Measurements from ENCODE around the gene ZNF292. TPM values are rescaled to one million over a fixed set of nuclear protein-coding genes. Genes with fewer than 3 reads are reported as not detected.

ZNF292 gene
- total and polyA plus RNA-seq, 2 donors (not counting 1 experiment from before 2014, with no cell fraction given), result 10.1 to 84.1 TPM

DNA sequence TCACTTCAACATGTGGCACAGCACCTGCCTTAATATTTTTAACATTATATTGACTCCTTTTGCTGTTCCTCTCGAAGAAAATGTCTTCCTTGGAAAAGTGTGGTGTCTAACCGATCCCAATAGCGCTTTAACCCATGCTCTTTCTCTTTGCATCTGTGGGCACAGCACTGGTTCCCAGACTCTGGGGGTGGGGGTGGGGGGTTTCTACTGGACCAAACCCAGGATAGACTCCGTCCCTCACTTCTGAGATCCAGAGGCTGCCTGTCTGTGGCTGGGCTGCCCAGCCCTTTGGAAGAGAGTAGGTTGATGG lies 3.9 kb upstream of the ZNF292 start:
- peak overlapping the region in 4 of 5 experiments; percentile 57 to 82 (median 66) for H3K4me3 ChIP-seq (ENCODE audit: control extremely low read depth in 1 of 5, extremely low read depth in 1 of 5, insufficient read depth in 1 of 5, low read depth in 2 of 5, low read length in 4 of 5)
- H4K20me1 ChIP-seq (ENCODE audit: control insufficient read depth, insufficient read depth, low read length, poor library complexity, severe bottlenecking), result no peaks in the 10 kb centered on the region
- ChIA-PET CTCF (no interaction called here), POLR2A (no interaction called here)
- peaks cover 53% of the 10 kb centered on the region for H3K79me2 ChIP-seq (ENCODE audit: control insufficient read depth, insufficient read depth, low read length)
- WGBS (ENCODE audit: insufficient coverage), result 44% methylated on average over 2 of the region's 4 CpGs
- H2AFZ ChIP-seq (ENCODE audit: insufficient read depth, low read depth, low read length, poor library complexity, severe bottlenecking), result peak overlapping the region; percentile 100
- Mint-ChIP-seq H3K9me3 (ENCODE audit: insufficient read depth) (no peaks in the 10 kb centered on the region), H3K27ac (peak overlapping the region; percentile 97), H3K4me3 (peak overlapping the region; percentile 96), H3K4me1 (peaks cover 35% of the 10 kb centered on the region), H3K27me3 (no peaks in the 10 kb centered on the region)
- TF ChIP-seq EZH2 (IDR thresholded peaks at IDR 0.05; ENCODE audit: borderline replicate concordance, insufficient read depth, low read depth, low read length, poor library complexity, severe bottlenecking) (no peak), CTCF (IDR thresholded peaks at IDR 0.05) (no peak)
- intact Hi-C loops (cut with micrococcal nuclease), result loop anchor here (10.0 kb wide), 2 partner anchors 1477 to 1933 kb away; partner anchors contain the start of gene PNRC1
- no peak for DNase-seq
- H3K27me3 ChIP-seq (replicated peaks in 1 of 4; ENCODE audit: control extremely low read depth in 1 of 4, control insufficient read depth in 3 of 4, insufficient read depth in 4 of 4, low read length in 3 of 4), result no peaks in the 10 kb centered on the region
- H3K9ac ChIP-seq (ENCODE audit: low read length), result peak overlapping the region; percentile 82
- H3K27ac ChIP-seq (ENCODE audit: low read length in 2 of 2), result peak overlapping the region; percentile 75 to 81
- H3K4me1 ChIP-seq (ENCODE audit: control insufficient read depth in 2 of 2, insufficient read depth in 2 of 2, low read length in 2 of 2), result peaks cover 22 to 27% of the 10 kb centered on the region in 2 donors
- no peaks in the 10 kb centered on the region for H3K36me3 ChIP-seq (replicated peaks in 1 of 2; ENCODE audit: control extremely low read depth in 1 of 2, control insufficient read depth in 1 of 2, extremely low read depth in 1 of 2, insufficient read depth in 2 of 2, low read length in 1 of 2)
- peak overlapping the region; percentile 93 for H3K4me2 ChIP-seq (replicated peaks; ENCODE audit: low read depth, low read length, poor library complexity, severe bottlenecking)
- ATAC-seq (ENCODE audit: low read depth), result no peak
- no peaks in the 10 kb centered on the region for H3K9me3 ChIP-seq (ENCODE audit: control extremely low read depth in 1 of 3, control insufficient read depth in 2 of 3, insufficient read depth in 1 of 3, low read length in 2 of 3)

- TF ChIP-seq CTCF (IDR thresholded peaks at IDR 0.05) (no peak), EZH2 (IDR thresholded peaks at IDR 0.05; ENCODE audit: borderline replicate concordance, insufficient read depth, low read depth, low read length, poor library complexity, severe bottlenecking) (no peak)
- no peaks in the 10 kb centered on the region for H3K9me3 ChIP-seq (ENCODE audit: control extremely low read depth in 1 of 3, control insufficient read depth in 2 of 3, insufficient read depth in 1 of 3, low read length in 2 of 3)
- DNase-seq (peak; percentile 87), ATAC-seq (ENCODE audit: low read depth) (peak; percentile 39)
- peak overlapping the region; percentile 75 to 81 for H3K27ac ChIP-seq (ENCODE audit: low read length in 2 of 2)
- H2AFZ ChIP-seq (ENCODE audit: insufficient read depth, low read depth, low read length, poor library complexity, severe bottlenecking), result peak overlapping the region; percentile 100
- H3K36me3 ChIP-seq (replicated peaks in 1 of 2; ENCODE audit: control extremely low read depth in 1 of 2, control insufficient read depth in 1 of 2, extremely low read depth in 1 of 2, insufficient read depth in 2 of 2, low read length in 1 of 2), result no peaks in the 10 kb centered on the region
- Mint-ChIP-seq H3K9me3 (ENCODE audit: insufficient read depth) (no peaks in the 10 kb centered on the region), H3K27ac (peak overlapping the region; percentile 97), H3K4me1 (peaks cover 39% of the 10 kb centered on the region), H3K4me3 (peak overlapping the region; percentile 96), H3K27me3 (no peaks in the 10 kb centered on the region)
- no peaks in the 10 kb centered on the region for H3K27me3 ChIP-seq (replicated peaks in 1 of 4; ENCODE audit: control extremely low read depth in 1 of 4, control insufficient read depth in 3 of 4, insufficient read depth in 4 of 4, low read length in 3 of 4)
- H3K4me2 ChIP-seq (replicated peaks; ENCODE audit: low read depth, low read length, poor library complexity, severe bottlenecking), result peak overlapping the region; percentile 93
- H4K20me1 ChIP-seq (ENCODE audit: control insufficient read depth, insufficient read depth, low read length, poor library complexity, severe bottlenecking), result no peaks in the 10 kb centered on the region
- ChIA-PET POLR2A (interaction anchor here (1.0 to 1.2 kb wide), 2 partner anchors 550 to 985 kb away, joined by 3 to 6 read pairs; partner anchors contain the start of gene AKIRIN2), CTCF (interaction anchor here (0.7 to 1.5 kb wide), 2 partner anchors 11 to 464 kb away, joined by 3 to 7 read pairs; no protein-coding TSS in a partner anchor)
- under 1% methylated on average over 68 of the region's 71 CpGs for WGBS (ENCODE audit: insufficient coverage)
- peaks cover 58% of the 10 kb centered on the region for H3K79me2 ChIP-seq (ENCODE audit: control insufficient read depth, insufficient read depth, low read length)
- peak overlapping the region; percentile 82 for H3K9ac ChIP-seq (ENCODE audit: low read length)
- peaks cover 26 to 32% of the 10 kb centered on the region in 2 donors for H3K4me1 ChIP-seq (ENCODE audit: control insufficient read depth in 2 of 2, insufficient read depth in 2 of 2, low read length in 2 of 2)
- peak overlapping the region; percentile 26 to 82 (median 62) for H3K4me3 ChIP-seq (ENCODE audit: control extremely low read depth in 1 of 5, extremely low read depth in 1 of 5, insufficient read depth in 1 of 5, low read depth in 2 of 5, low read length in 4 of 5)
- intact Hi-C loops (cut with micrococcal nuclease), result loop anchor here (10.0 kb wide), 2 partner anchors 1477 to 1933 kb away; partner anchors contain the start of gene PNRC1
Measured at GRCh38 chr6:87151781-87152525, 3.4 kb upstream of the ZNF292 start.

All from B cell (primary cell).